Gastroesophageal sphincter (tissue), 3 donors: Measurements from ENCODE around the gene SLC4A4.

ENCODE experiments used
- CTCF ChIP-seq, 4 experiments: fragments of 200-600 bp in 2 of 4; fragments of 450-650 bp in 2 of 4; sonication (generic) in 1 of 4; IDR thresholded peaks; one replicate each; pipeline ENCODE4 v1.5.1; 2017 to 2019; ENCODE audit warnings: antibody characterized with exemption in 4 of 4, mild to moderate bottlenecking in 2 of 4, moderate library complexity in 2 of 4
- POLR2AphosphoS5 ChIP-seq: sonication (generic); formaldehyde crosslinking; IDR thresholded peaks from one replicate; pipeline ENCODE4 v1.6.1; 2017; ENCODE audit warnings: antibody characterized with exemption

DNA sequence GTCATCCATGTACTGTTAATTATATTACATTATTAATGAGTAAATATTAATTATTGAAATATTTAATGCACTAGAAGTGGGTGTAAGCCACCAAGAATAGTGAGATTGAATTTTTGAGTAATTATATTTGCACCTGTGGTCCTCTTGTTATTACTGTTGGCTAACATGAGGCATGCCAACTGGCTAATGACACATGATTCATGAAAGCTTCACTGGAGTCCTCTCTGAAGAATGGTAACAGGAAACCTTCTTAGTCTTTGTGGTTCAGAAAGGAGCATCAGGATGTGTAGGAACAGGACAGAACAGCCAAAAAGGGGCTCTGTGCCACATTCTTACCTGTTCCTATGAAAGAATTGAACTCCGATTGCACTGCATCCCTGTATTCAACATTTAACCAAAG lies 65.2 kb downstream of the SLC4A4 start:
- TF ChIP-seq POLR2AphosphoS5 (no peak), CTCF (IDR thresholded peaks at IDR 0.05) (no peak)
